HG03442 (cell line): ENCODE data around the gene DEF6.
"Not testable (repeated sequence)": the region's sequence is repeated elsewhere in the genome, so short reads cannot be mapped to it uniquely, and the experiment has no call there.

Source experiments
- ATAC-seq: cut with Tn5 transposase; IDR thresholded peaks from one replicate; pipeline ENCODE4 v1.9.1; 2021; ENCODE audit warnings: mild to moderate bottlenecking, moderate library complexity; ENCODE audit not compliant: unreplicated experiment

The DEF6 gene

DNA sequence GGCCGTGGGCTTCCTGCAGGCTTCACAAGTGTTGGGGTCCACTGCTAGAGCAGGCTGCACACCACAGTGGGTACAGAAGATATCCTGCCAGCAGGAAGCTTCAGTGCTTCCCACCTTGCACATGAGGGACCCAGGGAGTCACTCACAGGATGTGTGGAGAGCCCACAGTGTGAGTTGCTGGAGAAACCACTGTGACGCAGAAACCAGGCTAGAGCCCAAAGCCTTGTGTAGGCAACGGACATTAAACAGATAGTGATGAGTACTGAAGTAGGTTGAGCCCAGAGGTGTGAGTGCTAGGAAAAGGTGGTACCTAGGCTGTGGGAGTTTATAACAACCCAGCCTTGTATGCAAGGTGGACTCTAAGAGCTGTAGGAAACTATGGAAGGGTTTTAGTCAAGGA is 18.9 kb upstream of the DEF6 start:
- ATAC-seq, result no peak

DNA sequence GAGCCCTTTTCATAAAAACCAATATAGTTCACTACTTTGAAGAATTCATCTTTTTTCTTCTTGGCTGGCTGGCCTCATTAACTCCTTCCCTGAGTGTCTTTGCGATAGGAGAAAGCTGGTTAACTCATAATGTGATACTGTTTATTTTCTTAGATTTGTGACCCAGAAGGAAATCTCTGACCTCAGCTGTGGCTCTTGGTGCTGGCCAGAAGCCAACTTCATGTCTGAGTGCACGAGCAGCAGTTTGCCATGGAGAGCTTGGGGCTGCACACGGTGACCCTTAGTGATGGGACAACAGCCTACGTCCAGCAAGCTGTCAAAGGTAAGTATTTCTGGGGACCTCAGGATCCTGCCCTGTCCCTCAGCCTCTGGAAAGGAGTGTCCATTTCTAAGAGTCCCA is 16.7 kb upstream of the DEF6 start:
- no peak for ATAC-seq

DNA sequence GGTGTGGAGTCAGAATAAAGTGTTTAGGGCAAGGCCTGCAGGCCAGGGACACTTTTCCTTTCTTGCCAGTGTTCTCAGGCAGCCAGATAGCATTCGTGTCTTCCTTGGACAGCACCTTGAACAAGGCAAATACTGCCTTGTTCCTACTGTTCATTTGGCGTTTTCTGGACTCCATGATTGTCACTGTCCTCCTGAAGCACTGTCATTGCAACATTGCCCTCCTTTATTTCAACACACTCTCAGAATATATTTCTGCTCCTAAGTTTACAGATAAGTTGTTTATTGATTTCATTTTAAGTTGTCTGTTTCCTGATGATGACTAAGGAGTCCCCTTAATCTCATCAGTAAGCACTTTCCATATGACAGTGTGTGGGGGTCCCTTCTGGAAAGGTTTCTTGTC is 15.1 kb upstream of the DEF6 start:
- no peak for ATAC-seq

DNA sequence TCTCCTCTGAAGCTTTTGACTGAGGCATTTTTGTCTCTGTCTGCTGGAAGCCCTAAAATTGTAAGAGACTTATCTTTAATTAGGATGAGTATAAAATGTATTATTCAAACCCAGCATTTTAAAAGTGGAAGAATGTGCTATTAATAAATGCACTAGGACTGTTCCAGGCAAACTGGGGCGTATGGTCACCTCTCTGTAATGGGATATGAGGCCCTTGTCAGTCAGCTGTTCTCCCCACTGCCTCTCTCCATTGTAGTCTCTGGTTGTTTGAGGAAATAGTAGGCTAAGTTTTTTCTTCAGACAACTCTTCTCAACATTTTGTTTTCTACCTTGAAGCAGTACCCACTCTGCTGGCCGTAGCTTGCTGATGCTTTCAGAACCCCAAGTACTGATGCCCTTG is 14.3 kb upstream of the DEF6 start:
- ATAC-seq, result no peak

DNA sequence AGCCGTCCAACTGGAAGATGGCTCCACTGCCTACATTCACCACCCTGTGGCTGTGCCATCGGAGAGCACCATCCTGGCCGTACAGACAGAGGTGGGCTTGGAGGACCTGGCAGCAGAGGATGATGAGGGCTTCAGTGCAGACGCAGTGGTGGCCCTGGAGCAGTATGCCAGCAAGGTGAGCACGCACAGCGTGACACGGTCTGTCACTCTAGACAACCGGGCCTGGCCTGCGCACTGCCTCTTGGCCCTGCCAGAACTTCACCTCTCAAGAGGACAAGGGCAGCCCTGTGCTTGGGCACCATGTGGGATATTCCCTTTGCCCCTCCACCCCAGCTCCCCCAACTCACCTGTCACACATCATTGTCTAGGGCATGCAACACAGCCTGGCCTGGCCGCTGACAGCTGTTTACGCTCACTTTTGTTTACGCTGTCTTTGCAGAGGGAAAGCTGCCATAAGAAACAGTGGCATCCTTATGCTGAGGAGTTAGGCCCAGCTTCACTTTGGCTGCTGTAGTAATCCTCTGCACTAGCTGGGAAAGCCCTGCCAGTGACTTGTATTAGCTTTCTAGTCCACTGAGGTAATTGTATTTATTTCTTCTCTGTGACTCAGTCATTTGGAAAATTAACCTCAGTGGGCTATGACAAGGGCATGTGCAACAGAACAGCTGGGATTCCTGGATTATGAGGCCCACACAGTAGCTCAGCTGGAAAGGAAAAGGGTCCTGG is 9.8 kb upstream of the DEF6 start:
- no peak for ATAC-seq

DNA sequence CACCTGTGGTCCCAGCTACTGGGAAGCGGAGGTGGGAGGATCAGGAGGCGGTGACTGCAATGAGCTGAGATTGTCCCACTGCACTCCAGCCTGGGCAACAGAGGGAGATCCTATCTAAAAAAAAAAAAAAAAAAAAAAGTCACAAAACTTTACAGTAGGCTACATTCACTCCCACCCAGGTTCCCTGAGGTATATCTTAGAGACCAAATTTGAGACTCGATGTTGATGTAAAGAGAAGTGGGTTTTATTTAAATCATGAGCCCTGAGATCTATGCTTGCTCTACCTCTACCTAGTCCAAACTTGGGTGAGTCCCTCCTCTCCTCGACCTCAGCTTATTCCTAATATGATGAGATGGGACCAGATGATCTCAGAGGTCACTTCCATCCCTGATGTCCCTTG is 8.8 kb upstream of the DEF6 start:
- ATAC-seq, result no peak

DNA sequence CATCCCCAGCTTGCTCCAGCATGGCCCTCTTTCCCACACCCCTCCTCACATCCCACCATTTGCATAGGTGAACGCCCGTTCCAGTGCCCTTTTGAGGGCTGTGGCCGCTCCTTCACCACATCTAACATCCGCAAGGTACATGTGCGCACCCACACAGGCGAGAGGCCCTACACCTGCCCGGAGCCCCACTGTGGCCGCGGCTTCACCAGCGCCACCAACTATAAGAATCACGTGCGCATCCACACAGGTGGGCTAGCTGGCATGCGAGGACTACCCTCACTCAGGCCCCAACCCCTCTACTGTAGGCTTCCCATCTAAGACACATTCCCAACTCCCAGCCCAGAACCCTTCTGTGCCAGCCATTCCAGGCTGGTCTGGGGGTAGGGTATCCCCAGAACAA is 6.1 kb upstream of the DEF6 start:
- ATAC-seq, result no peak

DNA sequence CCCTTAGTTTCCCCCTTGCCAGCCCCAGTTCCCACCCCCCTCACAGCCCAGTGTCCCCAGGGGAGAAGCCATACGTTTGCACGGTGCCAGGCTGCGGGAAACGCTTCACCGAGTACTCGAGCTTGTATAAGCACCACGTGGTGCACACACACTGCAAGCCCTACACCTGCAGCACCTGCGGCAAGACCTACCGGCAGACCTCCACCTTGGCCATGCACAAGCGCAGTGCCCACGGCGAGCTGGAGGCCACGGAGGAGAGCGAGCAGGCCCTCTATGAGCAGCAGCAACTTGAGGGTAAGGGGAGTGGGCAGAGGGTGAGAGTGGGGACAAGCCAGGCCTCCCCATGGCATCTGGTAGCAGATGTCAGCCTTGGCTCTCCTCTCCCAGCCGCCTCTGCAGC is 5.1 kb upstream of the DEF6 start:
- ATAC-seq, result no peak

DNA sequence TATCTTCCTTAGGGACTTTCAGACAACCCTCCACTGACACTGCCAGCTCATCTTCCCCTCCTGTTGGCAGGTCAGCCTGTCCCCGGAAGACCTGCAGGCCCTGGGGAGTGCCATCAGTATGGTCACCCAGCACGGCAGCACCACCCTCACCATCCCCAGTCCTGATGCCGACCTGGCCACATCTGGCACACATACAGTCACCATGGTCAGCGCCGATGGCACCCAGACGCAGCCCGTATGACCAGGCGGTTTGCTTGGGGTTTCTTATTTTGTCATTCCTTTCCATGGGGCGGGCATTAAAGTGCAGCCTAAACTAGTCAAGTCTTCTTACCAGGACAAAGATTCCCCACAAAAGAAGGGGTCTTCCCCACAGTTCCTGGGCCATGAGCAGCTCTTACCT is 3.9 kb upstream of the DEF6 start:
- ATAC-seq, result no peak

DNA sequence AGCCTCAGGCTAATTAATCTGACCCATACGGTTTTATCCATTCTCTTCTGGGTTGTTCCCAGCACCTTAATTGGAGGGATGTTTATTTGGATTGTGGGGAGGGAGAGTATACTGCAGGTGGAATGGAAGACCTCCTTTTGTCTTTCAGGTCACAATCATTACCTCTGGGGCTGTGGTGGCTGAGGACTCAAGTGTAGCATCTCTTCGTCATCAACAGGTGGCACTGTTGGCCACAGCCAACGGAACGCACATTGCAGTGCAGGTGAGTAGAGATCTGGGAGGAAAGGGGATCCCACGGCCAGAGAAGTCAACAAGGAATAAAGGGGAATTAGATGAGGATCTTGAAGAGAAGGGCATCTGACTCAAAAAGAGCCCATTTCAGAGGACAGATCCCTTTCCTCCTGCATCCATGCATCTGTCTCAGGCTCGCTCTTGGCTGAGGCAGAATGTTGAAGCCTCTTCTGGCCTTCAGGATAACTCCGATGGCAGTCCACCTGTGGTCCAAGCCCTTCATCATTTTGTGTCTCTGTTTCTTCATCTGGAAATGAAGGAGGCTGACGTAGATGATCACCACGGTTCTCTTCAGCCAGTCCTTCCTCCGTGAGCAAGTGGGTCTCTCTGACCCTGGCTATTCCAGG is 3.2 kb upstream of the DEF6 start:
- no peak for ATAC-seq

DNA sequence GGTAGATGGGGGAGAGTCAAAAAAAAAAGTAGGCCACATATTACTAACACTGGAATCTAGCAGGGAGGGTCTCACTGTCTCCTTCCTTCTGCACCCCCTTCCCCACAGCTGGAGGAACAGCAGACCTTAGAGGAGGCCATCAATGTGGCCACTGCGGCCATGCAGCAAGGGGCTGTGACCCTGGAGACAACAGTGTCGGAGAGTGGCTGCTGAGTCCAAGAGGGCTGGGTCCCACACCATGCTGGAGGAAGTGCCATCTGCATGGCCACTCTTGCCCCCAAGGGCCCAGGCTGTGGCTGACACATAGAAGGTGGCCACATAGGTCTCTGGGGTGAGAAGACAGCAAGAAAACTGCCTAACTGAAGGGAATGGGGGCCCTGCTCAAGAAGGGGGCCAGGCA is 2.6 kb upstream of the DEF6 start:
- ATAC-seq, result no peak

DNA sequence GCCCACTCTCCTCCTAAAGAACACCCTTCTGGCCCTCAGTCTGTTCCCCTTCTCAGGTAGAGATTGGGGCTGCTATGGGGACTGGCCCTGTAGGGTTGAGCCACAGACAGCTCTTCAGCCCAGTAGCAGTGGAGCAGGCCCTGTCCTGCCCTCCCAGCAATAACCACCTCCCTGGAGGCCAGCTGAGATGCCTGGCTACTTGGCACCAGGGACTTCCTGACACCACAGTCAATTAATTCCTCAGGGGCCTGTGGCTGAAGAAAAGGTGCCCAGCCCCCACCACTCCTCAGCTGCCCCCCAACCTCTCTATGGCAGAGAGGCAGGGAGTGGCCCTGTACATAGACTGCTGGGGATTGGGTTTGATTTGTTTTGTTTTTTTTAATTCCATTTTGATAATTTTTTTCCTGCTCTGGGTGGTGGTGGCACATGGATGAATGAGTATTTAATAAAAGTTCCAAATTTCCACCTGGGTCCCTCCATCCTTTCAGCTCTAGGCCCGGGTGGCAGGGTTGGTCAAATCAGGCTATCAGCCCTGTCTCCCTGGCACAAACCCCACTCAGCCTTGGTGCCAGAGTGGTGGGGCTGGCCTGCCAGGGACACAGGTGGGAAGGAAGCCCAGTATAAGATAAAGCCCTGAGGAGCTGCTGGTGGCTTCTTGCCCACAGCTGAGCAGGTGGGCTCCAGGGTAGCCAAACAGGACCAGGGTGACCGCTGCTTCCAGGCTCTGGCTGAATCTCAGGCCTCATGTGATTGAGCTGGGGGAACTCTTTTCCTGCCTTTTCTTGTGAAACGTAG is 1.9 kb upstream of the DEF6 start:
- no peak for ATAC-seq

DNA sequence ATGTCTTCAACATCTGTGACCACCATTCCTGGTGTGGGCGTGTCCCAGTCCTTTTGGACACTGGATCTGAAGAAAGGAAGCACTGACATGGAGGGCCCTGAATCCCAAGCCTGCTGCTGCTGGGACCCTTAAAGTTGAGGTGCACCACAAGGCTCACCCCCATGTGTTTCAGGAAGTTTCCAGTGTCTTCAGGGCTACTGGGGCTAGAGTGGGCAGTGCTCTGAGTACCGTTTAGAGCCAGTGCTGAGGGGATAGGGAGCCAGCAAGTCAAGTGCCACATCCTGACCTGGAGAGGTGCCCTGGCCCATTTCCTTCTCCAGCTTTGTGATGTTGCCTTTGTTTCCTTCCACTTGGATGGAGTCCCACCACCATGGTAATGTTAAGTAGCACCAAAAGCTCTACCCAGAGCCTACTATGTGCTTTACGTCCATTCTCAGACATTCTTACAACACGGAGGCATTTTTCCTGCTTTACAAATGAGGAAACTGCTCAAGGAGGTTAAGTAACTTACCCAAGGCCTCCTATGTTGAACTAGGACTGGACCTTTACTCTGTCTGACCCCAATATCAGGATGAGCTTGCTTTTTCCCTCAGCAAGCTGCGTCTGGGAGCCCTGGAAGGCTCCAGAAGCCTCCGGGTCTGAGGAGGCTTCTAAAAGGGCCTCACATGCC is 552 bp upstream of the DEF6 start:
- ATAC-seq, result no peak

DNA sequence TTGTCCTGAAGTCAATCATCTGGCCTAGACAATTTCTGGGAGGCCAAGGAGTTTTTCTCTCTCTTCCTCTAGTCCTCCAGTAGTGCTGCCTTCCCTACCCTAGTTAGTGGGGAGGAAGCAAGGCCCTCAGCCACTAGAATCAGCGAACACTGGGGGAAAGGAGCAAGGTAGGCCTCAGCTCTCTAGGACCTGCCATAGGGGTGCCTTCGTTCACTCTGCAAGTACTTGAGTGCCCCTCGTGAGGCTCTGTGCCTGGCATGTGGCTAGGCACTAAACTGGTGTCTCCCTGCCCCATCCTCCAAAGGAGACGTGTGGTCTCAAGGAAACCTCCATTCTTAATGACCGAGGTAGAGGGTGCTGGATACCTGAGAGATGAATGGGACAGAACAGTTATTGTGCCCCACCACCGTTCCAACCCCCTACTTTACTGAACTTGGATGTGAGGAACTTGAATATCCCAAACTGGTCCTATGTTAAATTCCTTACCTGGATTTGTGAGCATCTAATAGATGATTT is 1.1 kb downstream of the DEF6 start:
- no peak for ATAC-seq

DNA sequence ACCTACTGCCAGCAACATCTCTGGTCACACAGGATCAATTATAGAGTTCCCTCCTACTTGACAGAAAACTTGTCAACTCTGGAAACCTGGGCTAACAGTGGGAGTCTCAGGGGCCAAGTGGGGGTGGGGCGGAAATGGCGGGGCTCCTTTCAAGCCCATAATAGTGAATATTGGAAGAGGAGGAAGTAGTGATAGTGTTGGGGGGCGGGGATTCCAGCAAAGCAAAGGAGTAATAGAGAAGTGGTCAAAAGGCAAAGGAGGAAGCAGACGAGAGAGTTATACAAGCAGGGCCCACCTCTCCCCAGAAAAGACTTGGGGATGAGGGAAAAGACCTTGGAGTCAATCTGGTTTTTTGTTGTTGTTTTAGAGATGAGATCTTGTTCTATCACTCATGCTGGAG is 2.1 kb downstream of the DEF6 start:
- no peak for ATAC-seq

DNA sequence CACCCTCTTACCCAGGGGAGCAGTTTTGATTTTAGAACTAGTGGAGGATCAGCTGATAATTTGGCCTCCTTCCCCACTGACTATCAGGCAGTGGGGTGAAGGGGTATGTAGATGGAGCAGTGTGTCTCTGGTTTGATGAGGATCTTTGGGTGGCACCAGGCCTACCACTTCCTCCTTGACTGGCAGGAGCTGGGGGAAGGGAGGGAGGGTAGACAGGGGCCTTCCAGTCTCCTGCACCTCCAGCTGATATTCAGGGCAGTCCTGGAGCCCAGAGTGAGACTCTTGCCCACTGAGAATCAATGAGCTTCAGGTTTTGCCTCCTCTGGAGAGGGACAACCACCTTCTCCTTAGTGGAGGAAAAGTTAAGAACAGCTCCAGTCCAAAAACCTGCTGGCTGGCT is 3.2 kb downstream of the DEF6 start:
- ATAC-seq, result no peak

DNA sequence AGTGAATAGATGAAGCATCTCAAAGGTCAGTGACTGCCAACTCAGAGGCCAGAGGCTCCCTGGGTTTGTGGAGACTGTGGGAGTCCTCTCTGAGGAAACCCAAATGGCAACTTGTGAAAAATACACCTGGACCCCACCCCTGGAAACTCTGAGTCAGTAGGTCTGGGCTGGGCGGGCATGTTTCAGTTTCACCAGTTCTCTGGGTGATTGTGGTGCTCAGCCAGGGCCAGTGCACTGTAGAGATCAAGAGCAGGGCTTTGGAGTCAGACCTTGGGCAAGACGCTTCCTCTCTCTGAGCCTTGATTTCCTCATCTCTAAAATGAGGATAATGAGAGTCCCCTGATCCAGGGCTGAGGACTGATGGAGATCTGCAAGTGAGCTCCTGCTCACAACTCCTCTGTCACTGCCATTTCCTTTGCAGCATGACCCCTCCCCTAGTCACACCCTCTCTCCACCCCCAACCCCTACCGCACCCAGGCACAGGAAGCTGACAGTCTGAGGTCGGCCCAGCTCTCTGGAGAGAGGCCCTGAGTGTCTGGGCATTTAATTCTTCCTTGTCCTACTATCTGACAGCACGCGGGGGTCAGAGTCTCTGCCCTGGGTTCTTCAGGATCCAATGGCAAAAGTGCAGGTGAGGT is 5.1 kb downstream of the DEF6 start:
- ATAC-seq, result peak; percentile 64

DNA sequence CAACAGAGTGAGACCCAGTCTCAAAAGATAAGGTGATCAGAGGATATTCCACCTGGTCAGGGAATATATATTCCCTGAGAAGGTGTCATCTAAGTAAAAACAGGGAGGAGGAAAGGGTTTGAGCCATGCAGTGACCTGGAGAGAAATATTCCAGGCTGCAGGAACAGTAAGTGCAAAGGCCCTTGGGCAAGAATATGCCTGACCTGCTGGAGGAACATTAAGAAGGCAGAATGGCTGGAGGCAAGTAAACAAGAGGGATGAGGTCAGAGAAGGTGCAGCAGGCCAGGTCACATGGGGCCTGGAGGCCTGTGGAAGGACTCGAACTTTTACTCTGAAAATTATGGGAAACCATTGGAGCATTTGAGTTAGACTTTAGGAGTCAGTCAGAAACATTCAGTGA is 6.7 kb downstream of the DEF6 start:
- no peak for ATAC-seq

DNA sequence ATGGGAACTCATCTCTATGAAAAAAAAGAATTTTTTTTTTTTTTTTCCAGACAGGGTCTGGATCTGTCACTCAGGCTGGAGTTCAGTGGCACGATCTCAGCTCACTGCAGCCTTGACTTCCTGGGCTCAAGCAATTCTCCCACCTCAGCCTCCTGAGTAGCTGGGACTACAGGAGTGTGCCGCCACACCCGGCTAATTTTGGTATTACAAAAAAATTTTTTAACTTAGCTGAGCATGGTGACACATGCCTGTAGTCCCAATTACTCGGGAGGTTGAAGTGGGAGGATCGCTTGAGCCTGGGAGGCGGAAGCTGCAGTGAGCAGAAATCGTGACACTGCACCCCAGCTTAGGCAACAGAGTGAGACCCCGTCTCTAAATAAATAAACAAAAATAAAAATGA is 7.5 kb downstream of the DEF6 start:
- ATAC-seq, result no peak

DNA sequence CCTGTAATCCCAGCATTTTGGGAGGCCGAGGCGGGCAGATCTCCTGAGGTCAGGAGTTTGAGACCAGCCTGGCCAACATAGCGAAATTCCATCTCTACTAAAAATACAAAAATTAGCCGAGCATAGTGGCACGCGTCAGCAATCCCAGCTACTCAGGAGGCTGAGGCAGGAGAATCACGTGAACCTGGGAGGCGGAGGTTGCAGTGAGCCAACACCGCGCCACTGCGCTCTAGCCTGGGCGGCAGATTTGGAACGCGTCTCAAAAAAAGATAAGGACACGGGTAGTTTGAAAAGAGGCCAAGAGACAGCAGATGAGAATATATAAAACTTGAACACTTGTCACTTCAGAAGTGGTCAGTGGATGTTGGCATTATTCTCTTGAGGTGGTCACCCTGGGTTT is 9.5 kb downstream of the DEF6 start:
- not testable (repeated sequence) for ATAC-seq

DNA sequence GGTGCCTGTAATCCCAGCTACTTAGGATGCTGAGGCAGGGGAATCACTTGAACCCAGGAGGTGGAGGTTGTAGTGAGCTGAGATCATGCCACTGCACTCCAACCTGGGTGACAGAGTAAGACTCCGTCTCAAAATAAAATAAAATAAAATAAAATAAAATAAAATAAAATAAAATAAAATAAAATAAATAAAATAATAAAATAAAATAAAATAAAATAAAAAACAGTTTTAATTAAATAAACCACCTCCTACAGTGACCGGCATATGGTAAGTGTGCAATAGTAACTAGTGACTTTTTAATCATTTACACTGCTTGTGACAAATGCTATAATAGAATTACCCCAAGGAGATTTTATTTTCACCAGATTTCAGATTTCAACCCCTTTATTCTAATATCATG is 10.9 kb downstream of the DEF6 start:
- ATAC-seq, result not testable (repeated sequence)
